ENCODE data around the gene ZNF48.
A peak's percentile ranks its signal among the peaks of the same experiment; 100 is the strongest.

ZNF48 gene

DNA sequence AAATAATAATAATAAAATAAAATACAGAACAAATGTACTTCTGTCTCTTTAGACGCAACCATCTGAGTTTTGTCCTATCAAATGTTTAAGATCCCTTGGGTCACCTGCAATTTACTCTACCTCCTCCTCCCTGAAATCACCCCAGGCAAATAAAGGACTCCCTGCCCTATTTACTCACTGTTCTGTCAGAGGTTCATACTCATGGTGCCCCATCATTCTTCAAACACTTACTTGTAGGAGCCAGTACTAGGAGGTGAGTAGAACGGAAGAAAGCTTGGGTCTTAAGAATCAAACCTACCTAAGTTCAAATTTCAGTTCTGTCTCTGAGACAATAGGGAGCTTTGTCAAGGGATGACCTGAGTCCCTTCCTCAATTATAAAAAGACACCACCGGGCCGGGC is 28.7 kb upstream of the ZNF48 start:
- H3K4me3 ChIP-seq (ENCODE audit: low read depth, low read length) = peak overlapping the region; percentile 32
- no peak for DNase-seq (ENCODE audit: low read depth)
- TF ChIP-seq POLR2A (IDR thresholded peaks at IDR 0.05; ENCODE audit: extremely low read depth, insufficient read length) (no peak), MYC (IDR thresholded peaks at IDR 0.05; ENCODE audit: low read depth, low read length) (no peak)
- TF ChIP-seq, protein P1, sequence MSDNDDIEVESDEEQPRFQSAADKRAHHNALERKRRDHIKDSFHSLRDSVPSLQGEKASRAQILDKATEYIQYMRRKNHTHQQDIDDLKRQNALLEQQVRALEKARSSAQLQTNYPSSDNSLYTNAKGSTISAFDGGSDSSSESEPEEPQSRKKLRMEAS (IDR thresholded peaks at IDR 0.05; ENCODE audit: low read depth, low read length) = no peak
- TF ChIP-seq, protein P2, sequence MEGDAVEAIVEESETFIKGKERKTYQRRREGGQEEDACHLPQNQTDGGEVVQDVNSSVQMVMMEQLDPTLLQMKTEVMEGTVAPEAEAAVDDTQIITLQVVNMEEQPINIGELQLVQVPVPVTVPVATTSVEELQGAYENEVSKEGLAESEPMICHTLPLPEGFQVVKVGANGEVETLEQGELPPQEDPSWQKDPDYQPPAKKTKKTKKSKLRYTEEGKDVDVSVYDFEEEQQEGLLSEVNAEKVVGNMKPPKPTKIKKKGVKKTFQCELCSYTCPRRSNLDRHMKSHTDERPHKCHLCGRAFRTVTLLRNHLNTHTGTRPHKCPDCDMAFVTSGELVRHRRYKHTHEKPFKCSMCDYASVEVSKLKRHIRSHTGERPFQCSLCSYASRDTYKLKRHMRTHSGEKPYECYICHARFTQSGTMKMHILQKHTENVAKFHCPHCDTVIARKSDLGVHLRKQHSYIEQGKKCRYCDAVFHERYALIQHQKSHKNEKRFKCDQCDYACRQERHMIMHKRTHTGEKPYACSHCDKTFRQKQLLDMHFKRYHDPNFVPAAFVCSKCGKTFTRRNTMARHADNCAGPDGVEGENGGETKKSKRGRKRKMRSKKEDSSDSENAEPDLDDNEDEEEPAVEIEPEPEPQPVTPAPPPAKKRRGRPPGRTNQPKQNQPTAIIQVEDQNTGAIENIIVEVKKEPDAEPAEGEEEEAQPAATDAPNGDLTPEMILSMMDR (IDR thresholded peaks at IDR 0.05; ENCODE audit: low read depth, low read length) = no peak

DNA sequence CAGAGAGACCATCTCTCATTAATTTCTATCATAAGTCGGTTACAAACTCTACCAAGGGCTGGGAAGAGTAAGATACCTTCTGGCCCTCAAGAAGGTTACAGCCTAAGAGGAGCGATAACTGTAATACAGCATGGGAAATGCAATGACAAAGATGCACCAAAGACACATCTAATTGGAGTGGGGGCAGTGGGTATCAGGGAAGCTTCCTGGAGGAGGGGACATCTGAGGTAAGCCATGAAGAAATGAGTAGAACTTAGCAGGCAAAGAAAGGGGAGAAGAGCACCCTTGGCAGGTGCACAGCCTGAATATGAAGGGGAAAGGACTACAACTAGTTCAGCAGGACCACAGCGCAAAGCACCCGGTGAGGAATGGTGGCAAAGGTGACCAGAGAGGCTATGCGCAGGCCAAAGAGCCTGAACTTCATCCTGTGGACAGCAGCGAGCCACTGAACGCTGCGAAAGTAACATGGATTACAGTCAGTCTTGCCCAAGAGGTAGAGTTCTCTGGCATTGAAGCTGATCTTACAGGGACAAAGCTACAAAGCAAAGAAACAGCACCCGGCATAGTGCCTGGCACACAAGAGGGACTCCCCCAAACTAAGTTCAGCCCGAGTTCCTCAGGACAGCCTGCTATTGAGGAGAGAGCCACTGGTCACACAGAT is 27.7 kb upstream of the ZNF48 start:
- no peak for DNase-seq (ENCODE audit: low read depth)
- TF ChIP-seq POLR2A (IDR thresholded peaks at IDR 0.05; ENCODE audit: extremely low read depth, insufficient read length) (no peak), MYC (IDR thresholded peaks at IDR 0.05; ENCODE audit: low read depth, low read length) (no peak)
- TF ChIP-seq, protein P2 (IDR thresholded peaks at IDR 0.05; ENCODE audit: low read depth, low read length) = no peak
- TF ChIP-seq, protein P1 (IDR thresholded peaks at IDR 0.05; ENCODE audit: low read depth, low read length) = no peak
- H3K4me3 ChIP-seq (ENCODE audit: low read depth, low read length) = peak overlapping the region; percentile 84

DNA sequence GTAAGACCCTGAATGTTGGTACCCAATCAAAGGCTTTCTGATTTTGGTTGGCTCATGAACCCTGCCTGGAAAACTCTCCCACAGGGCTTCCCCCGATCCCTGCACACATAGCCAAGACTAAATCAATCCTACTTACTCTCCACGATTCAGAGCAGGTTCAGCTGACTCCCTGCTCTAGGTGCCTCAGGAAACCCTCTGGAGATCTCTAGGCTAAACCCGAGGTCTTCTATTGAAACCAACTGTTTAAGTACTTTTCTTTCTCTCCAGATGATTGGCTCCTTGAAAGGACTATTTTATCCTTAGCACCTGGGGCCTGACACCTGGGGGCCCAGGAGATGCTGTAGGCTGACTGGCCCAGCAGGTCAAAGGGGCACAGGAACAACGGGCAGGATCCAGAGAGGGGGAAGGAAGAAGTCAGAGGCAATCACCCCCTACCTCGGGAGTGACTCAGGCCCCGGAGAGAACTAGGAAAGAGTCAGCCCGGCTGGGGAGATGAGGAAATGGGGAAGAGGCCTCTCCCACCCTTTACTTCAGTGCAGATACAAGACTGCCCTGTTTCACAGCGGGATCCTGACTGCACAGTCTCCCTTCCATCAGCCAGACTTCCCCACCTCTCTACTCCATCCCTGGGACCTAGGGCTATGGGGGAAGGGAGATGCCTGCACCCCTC is 27.0 kb upstream of the ZNF48 start:
- peak; percentile 84 for DNase-seq (ENCODE audit: low read depth)
- TF ChIP-seq, protein P1 (IDR thresholded peaks at IDR 0.05; ENCODE audit: low read depth, low read length) = no peak
- TF ChIP-seq, protein P2 (IDR thresholded peaks at IDR 0.05; ENCODE audit: low read depth, low read length) = no peak
- no peak for TF ChIP-seq MYC (IDR thresholded peaks at IDR 0.05; ENCODE audit: low read depth, low read length)
- TF ChIP-seq POLR2A (IDR thresholded peaks at IDR 0.05; ENCODE audit: extremely low read depth, insufficient read length) = no peak
- peak overlapping the region; percentile 84 for H3K4me3 ChIP-seq (ENCODE audit: low read depth, low read length)

DNA sequence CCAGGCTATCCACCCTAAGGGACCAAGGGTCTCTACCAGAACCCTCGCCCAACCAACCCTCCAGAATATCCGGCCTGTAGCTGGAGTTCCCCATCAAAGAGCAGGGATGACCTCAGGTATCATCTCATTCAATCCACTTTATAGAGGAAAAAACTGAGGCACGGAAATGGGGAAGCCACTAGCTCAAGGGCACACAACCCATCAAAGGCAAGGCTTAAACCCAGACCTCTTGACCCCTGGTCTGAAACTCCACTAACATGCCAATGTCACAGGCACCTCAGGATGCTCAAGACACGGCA is 26.5 kb upstream of the ZNF48 start:
- H3K4me3 ChIP-seq (ENCODE audit: low read depth, low read length) = peak overlapping the region; percentile 84
- TF ChIP-seq, protein P1 (IDR thresholded peaks at IDR 0.05; ENCODE audit: low read depth, low read length) = no peak
- TF ChIP-seq MYC (IDR thresholded peaks at IDR 0.05; ENCODE audit: low read depth, low read length) (no peak), POLR2A (IDR thresholded peaks at IDR 0.05; ENCODE audit: extremely low read depth, insufficient read length) (no peak)
- TF ChIP-seq, protein P2 (IDR thresholded peaks at IDR 0.05; ENCODE audit: low read depth, low read length) = no peak
- no peak for DNase-seq (ENCODE audit: low read depth)

DNA sequence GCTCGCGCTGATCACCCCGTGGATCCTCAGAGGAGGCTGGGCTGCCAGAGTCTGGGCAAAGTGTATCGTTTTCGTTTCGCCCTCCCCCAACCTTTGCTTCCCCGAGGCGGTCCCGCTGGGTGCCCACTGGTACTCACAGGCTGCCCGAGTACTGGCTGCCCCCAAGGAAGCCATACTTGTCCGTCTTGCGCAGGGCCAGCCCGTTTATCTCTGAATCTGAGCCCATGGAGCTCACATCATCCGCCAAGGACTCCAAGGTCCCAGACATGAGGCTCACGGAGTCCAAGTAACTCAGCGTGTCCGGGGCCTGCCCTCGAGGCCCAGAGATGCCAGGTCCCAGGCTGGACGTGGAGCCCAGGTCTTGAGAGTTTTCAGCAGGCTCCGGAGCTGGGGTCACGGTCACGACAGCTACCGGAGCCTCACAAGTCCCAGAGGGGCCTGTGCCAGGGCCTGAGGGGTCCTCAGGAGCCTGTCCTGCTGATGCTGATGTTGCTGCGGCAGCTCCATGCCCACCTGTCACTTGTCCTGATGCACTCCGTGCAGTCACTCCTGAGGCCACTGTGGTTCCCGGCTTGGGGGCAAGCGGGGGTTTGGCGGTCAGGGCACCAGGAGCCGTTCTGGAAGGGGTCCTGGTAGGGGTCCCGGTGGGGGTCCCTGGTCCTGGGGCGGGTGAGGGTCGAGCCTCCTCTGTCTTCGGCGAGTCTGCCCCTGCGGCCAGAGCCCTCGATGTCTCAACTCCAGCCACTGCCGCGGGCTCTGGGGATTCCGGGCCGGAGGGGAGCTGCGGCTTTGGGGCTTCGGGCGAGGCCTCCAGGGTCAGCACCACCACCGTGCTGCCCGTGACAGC is 25.9 kb upstream of the ZNF48 start:
- DNase-seq (ENCODE audit: low read depth) = peak; percentile 38
- TF ChIP-seq, protein P2 (IDR thresholded peaks at IDR 0.05; ENCODE audit: low read depth, low read length) = no peak
- no peak for TF ChIP-seq MYC (IDR thresholded peaks at IDR 0.05; ENCODE audit: low read depth, low read length)
- TF ChIP-seq, protein P1 (IDR thresholded peaks at IDR 0.05; ENCODE audit: low read depth, low read length) = no peak
- no peak for TF ChIP-seq POLR2A (IDR thresholded peaks at IDR 0.05; ENCODE audit: extremely low read depth, insufficient read length)

More for the DNA sequence above, 25.9 kb upstream of the ZNF48 start:
- H3K4me3 ChIP-seq (ENCODE audit: low read depth, low read length) = peak overlapping the region; percentile 84

Measured in NB4 (cell line).